Muscle layer of colon (tissue), 2 donors: Measurements from ENCODE around the gene OR2L3.

Experiments used
- H3K27ac ChIP-seq: one replicate; pipeline ENCODE4 v1.7.0; 2013; ENCODE audit warnings: low read depth, mild to moderate bottlenecking, low read length, moderate library complexity
- H3K27me3 ChIP-seq, 2 donors: one replicate each; pipeline ENCODE4 v1.7.0; 2013; ENCODE audit warnings: low read length in 2 of 2, mild to moderate bottlenecking in 2 of 2; ENCODE audit not compliant: insufficient read depth in 2 of 2, control insufficient read depth in 1 of 2
- H3K36me3 ChIP-seq: one replicate; pipeline ENCODE4 v1.7.0; 2013; ENCODE audit warnings: mild to moderate bottlenecking, low read length; ENCODE audit not compliant: insufficient read depth
- H3K4me1 ChIP-seq: one replicate; pipeline ENCODE4 v1.7.0; 2013; ENCODE audit warnings: mild to moderate bottlenecking, low read length; ENCODE audit not compliant: insufficient read depth
- H3K4me3 ChIP-seq, 2 donors: one replicate each; pipeline ENCODE4 v1.7.0; 2013; ENCODE audit warnings: low read length in 2 of 2, low read depth in 1 of 2, mild to moderate bottlenecking in 1 of 2, moderate library complexity in 1 of 2
- H3K9ac ChIP-seq: one replicate; pipeline ENCODE4 v1.7.0; 2013; ENCODE audit warnings: low read length
- H3K9me3 ChIP-seq: one replicate; pipeline ENCODE4 v1.7.0; 2013; ENCODE audit warnings: mild to moderate bottlenecking, low read length
- donor health status: abdominal sarcoma.
- donor health status: Adenocarcinoma of cecum.

The OR2L3 gene, protein sequence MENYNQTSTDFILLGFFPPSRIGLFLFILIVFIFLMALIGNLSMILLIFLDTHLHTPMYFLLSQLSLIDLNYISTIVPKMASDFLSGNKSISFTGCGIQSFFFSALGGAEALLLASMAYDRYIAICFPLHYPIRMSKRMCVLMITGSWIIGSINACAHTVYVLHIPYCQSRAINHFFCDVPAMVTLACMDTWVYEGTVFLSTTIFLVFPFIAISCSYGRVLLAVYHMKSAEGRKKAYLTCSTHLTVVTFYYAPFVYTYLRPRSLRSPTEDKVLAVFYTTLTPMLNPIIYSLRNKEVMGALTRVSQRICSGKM

DNA sequence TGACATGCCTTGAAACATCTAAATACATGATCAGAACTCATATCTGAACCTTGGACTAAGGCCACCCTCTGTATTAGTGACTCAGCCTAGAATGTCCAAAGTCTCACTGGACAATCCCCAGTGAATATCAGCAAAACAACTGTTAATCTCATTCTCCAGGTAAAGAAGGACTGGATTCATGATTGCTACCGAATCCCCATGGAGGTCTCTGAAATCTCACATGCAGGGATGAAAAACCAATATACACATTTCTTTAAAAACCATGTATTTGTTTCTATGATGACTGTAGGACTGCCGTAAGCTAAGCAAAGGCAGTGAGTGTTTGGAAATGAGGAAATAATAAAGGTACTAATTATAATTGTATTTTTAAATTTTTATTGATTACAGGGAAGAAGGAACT, at the start of gene OR2L3:
TSS of gene OR2L3 (plus strand) at position 301 of the 400 bp plus-strand sequence. CDS start 13,846 bp downstream, outside the sequence.
- Histone ChIP-seq H3K27ac (no peak within 1 kb of the TSS), H3K9me3 (no peaks in the 10 kb centered on the region), H3K9ac (no peak within 1 kb of the TSS), H3K27me3 (no peaks in the 10 kb centered on the region), H3K4me3 (no peak within 1 kb of the TSS), H3K4me1 (no peaks in the 10 kb centered on the region), H3K36me3 (no peaks in the 10 kb centered on the region)

DNA sequence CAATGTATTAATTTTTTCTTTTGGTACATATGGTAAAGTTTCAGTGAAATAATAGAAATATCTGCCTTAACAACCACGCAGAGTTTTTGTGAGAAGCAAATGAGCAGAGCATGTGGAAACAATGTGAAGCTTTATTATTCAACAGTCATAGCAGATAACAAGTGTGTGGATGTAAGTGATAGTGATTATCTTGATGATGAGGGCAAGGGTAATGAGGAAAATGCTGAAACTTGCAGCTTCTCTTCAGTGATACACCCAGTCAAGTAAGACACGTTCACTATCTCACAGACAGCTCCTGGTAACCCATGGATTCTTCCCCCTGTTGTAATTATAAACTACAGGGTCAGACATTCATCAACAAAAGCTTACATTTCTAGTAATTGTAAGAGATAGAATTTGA, 47.8 kb upstream of the OR2L3 start:
- Histone ChIP-seq H3K4me3 (no peak overlapping the region), H3K4me1 (no peaks in the 10 kb centered on the region), H3K9me3 (no peaks in the 10 kb centered on the region)

DNA sequence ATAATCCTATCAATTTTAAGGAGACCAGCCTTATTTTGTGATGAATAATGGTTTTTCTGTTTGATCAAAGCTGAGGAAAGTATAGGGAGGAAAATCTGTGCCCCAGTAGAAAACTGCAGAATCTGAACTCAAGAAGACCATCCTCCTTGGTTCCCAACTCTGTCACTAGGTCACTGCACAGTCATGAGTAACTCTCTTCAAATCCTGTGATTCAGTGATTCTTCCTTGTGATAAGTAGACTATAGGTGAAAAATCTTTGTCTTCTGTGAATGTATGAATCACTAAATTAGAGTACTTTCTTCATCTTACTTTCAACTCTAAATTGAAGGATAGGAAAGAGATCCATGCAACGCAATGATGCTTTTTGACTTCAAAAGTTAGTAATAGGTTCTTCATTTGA, 46.5 kb upstream of the OR2L3 start:
- Histone ChIP-seq H3K36me3 (no peaks in the 10 kb centered on the region), H3K4me1 (no peaks in the 10 kb centered on the region), H3K9ac (no peak overlapping the region), H3K27me3 (no peaks in the 10 kb centered on the region), H3K4me3 (no peak overlapping the region), H3K9me3 (no peaks in the 10 kb centered on the region), H3K27ac (no peak overlapping the region)

More for the DNA sequence above, 47.8 kb upstream of the OR2L3 start:
- H3K9ac ChIP-seq = no peak overlapping the region
- no peak overlapping the region for H3K27ac ChIP-seq
- H3K36me3 ChIP-seq = no peaks in the 10 kb centered on the region
- no peaks in the 10 kb centered on the region for H3K27me3 ChIP-seq

DNA sequence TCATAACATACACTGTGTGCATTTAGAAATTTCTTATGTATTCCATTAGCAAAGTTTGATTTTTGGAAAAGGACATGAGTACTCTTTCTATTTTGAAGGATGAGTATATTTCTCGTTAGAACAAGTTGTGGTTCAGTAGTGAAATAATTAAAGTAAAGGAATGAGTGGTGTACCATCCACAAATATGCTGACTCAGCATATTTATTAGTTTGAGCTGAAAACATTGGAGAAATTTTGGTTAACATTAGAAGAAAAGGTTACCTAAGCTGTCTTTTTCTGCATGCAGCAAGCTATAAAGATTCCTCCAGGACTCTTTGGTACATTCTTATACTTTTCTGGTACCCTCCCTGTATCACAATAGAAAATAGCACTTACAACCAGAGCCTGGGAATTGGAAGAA, 38.9 kb upstream of the OR2L3 start:
- Histone ChIP-seq H3K36me3 (no peaks in the 10 kb centered on the region), H3K27ac (no peak overlapping the region), H3K9me3 (no peaks in the 10 kb centered on the region), H3K9ac (no peak overlapping the region), H3K4me1 (no peaks in the 10 kb centered on the region), H3K4me3 (no peak overlapping the region), H3K27me3 (no peaks in the 10 kb centered on the region)

DNA sequence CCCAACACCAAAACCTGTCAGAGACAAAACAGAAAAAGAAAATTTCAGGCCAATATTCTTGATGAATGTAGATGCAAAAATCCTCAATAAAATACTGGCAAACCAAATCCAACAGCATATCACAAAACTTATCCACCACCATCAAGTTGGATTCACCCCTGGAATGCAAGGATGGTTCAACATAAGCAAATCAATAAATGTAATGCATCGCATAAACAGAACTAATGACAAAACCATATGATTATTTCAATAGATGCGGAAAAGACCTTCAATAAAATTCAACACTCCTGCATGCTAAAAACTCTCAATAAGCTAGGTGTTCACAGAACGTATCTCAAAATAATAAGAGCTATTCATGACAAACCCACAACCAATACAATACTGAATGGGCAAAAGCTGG, 37.0 kb upstream of the OR2L3 start:
- Histone ChIP-seq H3K4me3 (no peak overlapping the region), H3K27ac (no peak overlapping the region), H3K9ac (no peak overlapping the region), H3K9me3 (no peaks in the 10 kb centered on the region), H3K36me3 (no peaks in the 10 kb centered on the region), H3K27me3 (no peaks in the 10 kb centered on the region), H3K4me1 (no peaks in the 10 kb centered on the region)

DNA sequence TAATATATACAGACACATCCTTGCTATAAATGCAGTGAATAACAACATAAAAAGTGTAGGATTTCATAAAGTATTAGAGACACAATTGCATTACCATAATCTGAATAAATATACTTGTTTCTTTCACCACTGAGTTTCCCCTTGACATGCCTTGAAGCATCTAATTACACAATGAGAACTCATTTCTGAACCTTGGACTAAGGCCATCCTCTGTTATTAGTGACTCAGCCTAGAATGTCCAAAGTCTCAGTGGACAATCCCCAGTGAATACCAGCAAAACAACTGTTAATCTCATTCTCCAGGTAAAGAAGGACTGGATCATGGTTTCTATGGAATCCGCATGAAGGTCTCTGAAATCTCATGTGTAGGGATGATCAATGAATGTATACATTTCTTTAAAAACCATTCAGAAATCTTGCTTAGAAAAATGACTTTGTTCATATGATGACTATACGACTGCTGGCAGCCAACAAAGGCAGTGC, 33.4 kb upstream of the OR2L3 start, which contains the start of gene OR2L5:
TSS of gene OR2L5 (plus strand) at position 432 of the 482 bp plus-strand sequence. CDS start 8,288 bp downstream, outside the sequence.
- Histone ChIP-seq H3K27me3 (no peaks in the 10 kb centered on the region), H3K9me3 (no peaks in the 10 kb centered on the region), H3K9ac (no peak within 1 kb of the TSS), H3K4me3 (no peak within 1 kb of the TSS), H3K4me1 (no peaks in the 10 kb centered on the region), H3K36me3 (no peaks in the 10 kb centered on the region), H3K27ac (no peak within 1 kb of the TSS)

DNA sequence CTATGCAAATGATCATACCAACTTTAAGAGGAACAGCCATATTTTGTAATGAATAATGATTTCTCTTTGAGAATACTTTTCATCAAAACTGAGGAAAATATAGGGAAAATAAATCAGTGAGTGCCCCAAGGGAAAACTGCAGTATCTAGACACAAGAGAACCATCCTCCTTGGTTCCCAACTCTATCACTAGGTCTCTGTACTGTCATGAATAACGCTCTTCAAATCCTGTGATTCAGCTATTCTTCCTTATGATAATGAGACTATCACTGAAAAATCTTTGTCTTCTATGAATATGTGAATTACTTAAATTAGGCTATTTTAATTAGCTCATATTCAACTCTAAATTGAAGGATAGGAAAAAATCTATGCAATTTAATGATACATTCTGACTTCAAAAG, 30.8 kb upstream of the OR2L3 start:
- Histone ChIP-seq H3K9me3 (no peaks in the 10 kb centered on the region), H3K4me3 (no peak overlapping the region), H3K9ac (no peak overlapping the region), H3K36me3 (no peaks in the 10 kb centered on the region), H3K4me1 (no peaks in the 10 kb centered on the region), H3K27ac (no peak overlapping the region), H3K27me3 (no peaks in the 10 kb centered on the region)

DNA sequence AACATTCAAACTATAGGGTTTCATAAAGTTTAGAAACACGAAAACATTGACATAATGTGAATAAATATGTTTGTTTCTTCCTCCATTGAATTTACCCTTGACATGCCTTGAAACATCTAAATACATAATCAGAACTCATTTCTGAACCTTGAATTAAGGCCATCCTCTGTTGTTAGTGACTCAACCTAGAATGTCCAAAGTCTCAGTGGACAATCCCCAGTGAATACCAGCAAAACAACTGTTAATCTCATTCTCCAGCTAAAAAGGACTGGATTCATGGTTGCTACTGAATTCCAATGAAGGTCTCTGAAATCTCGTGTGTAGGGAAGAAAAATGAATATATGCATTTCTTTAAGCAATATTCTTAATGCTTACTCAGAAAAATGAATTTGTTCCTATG, 16.9 kb upstream of the OR2L3 start, which contains the start of gene OR2L2:
TSS of gene OR2L2 (plus strand) at position 301 of the 400 bp plus-strand sequence. CDS start 8,198 bp downstream, outside the sequence.
- no peak within 1 kb of the TSS for H3K27ac ChIP-seq
- no peaks in the 10 kb centered on the region for H3K9me3 ChIP-seq
- H3K4me3 ChIP-seq = no peak within 1 kb of the TSS
- no peak within 1 kb of the TSS for H3K9ac ChIP-seq
- H3K36me3 ChIP-seq = no peaks in the 10 kb centered on the region
- no peaks in the 10 kb centered on the region for H3K4me1 ChIP-seq
- no peaks in the 10 kb centered on the region for H3K27me3 ChIP-seq

DNA sequence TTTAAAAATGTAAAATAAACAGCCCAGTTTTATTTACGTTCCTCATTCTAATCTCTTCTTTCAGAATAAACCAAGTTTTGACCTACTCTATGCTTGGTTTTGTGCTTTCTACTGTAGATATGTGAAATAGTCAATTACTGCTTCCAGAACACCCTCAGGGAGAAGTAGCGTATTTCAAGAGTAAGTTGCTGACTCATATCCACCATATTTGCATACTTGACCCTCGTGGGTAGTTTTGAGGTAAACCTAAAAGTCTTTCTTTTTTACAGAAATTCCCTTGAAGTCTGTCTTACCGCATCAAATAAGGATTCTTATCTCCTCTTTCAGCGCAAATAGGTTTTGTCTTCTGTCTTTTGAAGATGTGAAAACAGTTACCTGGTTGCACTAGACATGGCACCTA, 1.4 kb upstream of the OR2L3 start:
- Histone ChIP-seq H3K4me1 (no peaks in the 10 kb centered on the region), H3K36me3 (no peaks in the 10 kb centered on the region), H3K27me3 (no peaks in the 10 kb centered on the region), H3K4me3 (no peak overlapping the region), H3K9ac (no peak overlapping the region), H3K9me3 (no peaks in the 10 kb centered on the region), H3K27ac (no peak overlapping the region)

DNA sequence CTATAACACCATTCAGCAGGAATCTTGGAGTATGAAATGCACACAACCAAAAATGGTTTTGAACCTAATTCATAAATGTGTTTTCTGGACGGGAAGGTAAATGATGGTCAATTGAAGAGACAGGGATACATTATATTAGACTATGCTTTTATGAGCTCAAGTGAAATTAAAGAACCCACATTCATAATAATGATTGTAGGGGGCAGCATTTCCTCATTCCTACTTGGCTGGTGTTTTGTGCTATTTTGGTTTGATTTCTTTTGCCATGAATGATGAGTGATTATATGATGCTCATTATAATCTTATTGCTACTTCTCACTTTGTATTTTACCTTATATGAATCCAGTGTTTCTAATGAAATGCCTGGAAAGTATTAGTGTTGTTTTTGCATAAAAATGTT, 372 bp downstream of the OR2L3 start:
- no peaks in the 10 kb centered on the region for H3K36me3 ChIP-seq
- no peaks in the 10 kb centered on the region for H3K4me1 ChIP-seq
- H3K9ac ChIP-seq = no peak overlapping the region
- H3K27me3 ChIP-seq = no peaks in the 10 kb centered on the region
- H3K9me3 ChIP-seq = no peaks in the 10 kb centered on the region
- no peak overlapping the region for H3K4me3 ChIP-seq
- H3K27ac ChIP-seq = no peak overlapping the region

DNA sequence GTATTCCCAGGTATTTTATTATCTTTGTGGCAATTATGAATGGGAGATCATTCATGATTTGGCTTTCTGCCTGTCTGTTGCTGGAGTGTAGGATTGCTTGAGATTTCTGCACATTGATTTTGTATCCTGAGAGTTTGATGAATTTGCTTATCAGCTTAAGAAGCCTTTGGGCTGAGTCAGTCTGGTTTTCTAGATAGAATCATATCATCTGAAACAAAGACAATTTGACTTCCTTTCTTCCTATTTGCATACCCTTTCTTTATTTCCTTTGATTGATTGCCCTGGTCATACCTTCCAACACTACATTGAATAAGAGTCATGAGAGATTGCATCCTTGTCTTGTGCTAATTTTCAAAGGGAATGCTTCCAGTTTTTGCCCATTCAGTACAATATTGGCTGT, 8.0 kb downstream of the OR2L3 start:
- no peaks in the 10 kb centered on the region for H3K9me3 ChIP-seq
- no peak overlapping the region for H3K9ac ChIP-seq
- no peak overlapping the region for H3K27ac ChIP-seq
- no peaks in the 10 kb centered on the region for H3K36me3 ChIP-seq
- no peaks in the 10 kb centered on the region for H3K27me3 ChIP-seq
- H3K4me1 ChIP-seq = no peaks in the 10 kb centered on the region
- no peak overlapping the region for H3K4me3 ChIP-seq

DNA sequence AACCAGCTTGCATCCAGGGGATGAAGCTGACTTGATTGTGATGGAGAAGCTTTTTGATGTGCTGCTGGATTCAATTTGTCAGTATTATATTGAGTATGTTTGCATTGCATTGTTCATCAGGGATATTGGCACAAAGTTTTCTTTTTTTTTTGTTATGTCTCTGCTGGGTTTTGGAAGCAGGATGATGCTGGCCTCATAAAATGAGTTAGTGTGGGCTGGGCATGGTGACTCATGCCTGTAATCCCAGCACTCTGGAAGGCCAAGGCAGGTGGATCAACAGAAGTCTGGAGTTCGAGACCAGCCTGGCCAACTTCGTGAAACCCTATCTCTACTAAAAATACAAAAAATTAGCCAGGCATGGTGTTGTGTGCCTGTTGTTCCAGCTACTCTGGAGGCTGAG, 8.6 kb downstream of the OR2L3 start:
- no peak overlapping the region for H3K4me3 ChIP-seq
- no peak overlapping the region for H3K9ac ChIP-seq
- H3K27ac ChIP-seq = no peak overlapping the region
- H3K36me3 ChIP-seq = no peaks in the 10 kb centered on the region
- no peaks in the 10 kb centered on the region for H3K9me3 ChIP-seq
- no peaks in the 10 kb centered on the region for H3K27me3 ChIP-seq
- H3K4me1 ChIP-seq = no peaks in the 10 kb centered on the region
